ENCODE results near the gene XIRP2.

GRCh38 chr2:166882851-166883250, 5.4 kb upstream of the XIRP2 start:
- TF ChIP-seq CTCF (IDR thresholded peaks at IDR 0.05) = no peak
- TF ChIP-seq POLR2A (IDR thresholded peaks at IDR 0.05) = no peak

Data from body of pancreas (tissue), 4 donors.